NCI-H1694 treated with DMSO at 0.1 percent for 48 hours (cell line): ENCODE measurements around the gene POLR1G.

ENCODE experiments used
- DNase-seq: peaks from one replicate; lab custom pipeline; 2025; lab: John Stamatoyannopoulos, UW

The POLR1G gene

GRCh38 chr19:45446295-45446694, 39.9 kb downstream of the POLR1G start:
- DNase-seq = peak; percentile 26

- peak; percentile 10 for DNase-seq
Observed at GRCh38 chr19:45446944-45447343, 40.5 kb downstream of the POLR1G start.

GRCh38 chr19:45448425-45448756, 41.9 kb downstream of the POLR1G start:
- no peak for DNase-seq

- no peak for DNase-seq
Observed at GRCh38 chr19:45448887-45449299, 42.4 kb downstream of the POLR1G start.

- no peak for DNase-seq
Observed at GRCh38 chr19:45450012-45450333, 43.5 kb downstream of the POLR1G start.

GRCh38 chr19:45451131-45451849, 44.8 kb downstream of the POLR1G start:
- DNase-seq = no peak

GRCh38 chr19:45451850-45452387, 45.5 kb downstream of the POLR1G start:
- DNase-seq = no peak

- no peak for DNase-seq
Observed at GRCh38 chr19:45455707-45456499, 49.5 kb downstream of the POLR1G start.

- no peak for DNase-seq
Observed at GRCh38 chr19:45456500-45456815, 50.0 kb downstream of the POLR1G start.

GRCh38 chr19:45457776-45458175, 51.3 kb downstream of the POLR1G start:
- DNase-seq = no peak
